ENCODE measurements around the gene HS6ST2. TPM values are rescaled to one million over a fixed set of nuclear protein-coding genes. Genes with fewer than 3 reads are reported as not detected.

Gene HS6ST2
- total RNA-seq, 1 experiment from 2014 or later = 7.4 TPM

DNA sequence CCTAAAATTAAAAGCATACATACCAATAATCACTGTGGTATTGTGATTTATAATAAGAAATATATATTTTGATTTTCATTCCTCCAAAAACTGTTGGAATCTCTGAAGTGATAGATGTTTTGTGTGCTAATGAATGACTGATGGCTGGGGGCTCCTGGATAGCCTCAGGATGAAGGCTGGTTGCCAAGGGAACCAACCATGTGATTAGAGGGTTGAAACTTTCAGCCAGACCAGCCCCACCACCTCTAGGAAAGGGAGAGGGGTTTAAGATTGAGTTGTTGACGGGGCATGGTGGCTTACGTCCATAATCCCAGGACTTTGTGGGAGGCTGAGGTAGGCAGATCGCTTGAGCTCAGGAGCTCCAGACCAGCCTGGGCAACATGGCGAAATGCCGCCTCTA lies 34.0 kb downstream of the HS6ST2 start:
- no peaks in the 10 kb centered on the region for H3K9me2 ChIP-seq (replicated peaks; ENCODE audit: low read length)
- no peaks in the 10 kb centered on the region for H3F3A ChIP-seq (ENCODE audit: low read length, unreplicated experiment)
- intact Hi-C loops (cut with micrococcal nuclease) = no loop called here
- H3K79me2 ChIP-seq (ENCODE audit: low read length) = no peaks in the 10 kb centered on the region
- CTCF ChIA-PET = no interaction called here
- H3K27ac ChIP-seq (ENCODE audit: low read length) = no peak overlapping the region
- H3K4me2 ChIP-seq (ENCODE audit: low read length) = no peak overlapping the region
- DNase-seq = no peak
- TF ChIP-seq EZH2phosphoT487 (IDR thresholded peaks at IDR 0.05; ENCODE audit: borderline replicate concordance, low read length) = no peak
- TF ChIP-seq, protein P1, sequence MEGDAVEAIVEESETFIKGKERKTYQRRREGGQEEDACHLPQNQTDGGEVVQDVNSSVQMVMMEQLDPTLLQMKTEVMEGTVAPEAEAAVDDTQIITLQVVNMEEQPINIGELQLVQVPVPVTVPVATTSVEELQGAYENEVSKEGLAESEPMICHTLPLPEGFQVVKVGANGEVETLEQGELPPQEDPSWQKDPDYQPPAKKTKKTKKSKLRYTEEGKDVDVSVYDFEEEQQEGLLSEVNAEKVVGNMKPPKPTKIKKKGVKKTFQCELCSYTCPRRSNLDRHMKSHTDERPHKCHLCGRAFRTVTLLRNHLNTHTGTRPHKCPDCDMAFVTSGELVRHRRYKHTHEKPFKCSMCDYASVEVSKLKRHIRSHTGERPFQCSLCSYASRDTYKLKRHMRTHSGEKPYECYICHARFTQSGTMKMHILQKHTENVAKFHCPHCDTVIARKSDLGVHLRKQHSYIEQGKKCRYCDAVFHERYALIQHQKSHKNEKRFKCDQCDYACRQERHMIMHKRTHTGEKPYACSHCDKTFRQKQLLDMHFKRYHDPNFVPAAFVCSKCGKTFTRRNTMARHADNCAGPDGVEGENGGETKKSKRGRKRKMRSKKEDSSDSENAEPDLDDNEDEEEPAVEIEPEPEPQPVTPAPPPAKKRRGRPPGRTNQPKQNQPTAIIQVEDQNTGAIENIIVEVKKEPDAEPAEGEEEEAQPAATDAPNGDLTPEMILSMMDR (conservative IDR thresholded peaks at IDR 0.05; ENCODE audit: low read depth, low read length) = no peak
- no TSS peak for BruUV-seq (replicated peaks)
- POLR2A ChIA-PET (ENCODE audit: unreplicated experiment) = no interaction called here
- no peak overlapping the region for H3K9ac ChIP-seq (ENCODE audit: low read length)
- no peaks in the 10 kb centered on the region for H3K27me3 ChIP-seq (ENCODE audit: low read length)
- H3K4me1 ChIP-seq (ENCODE audit: insufficient read depth, low read length) = no peaks in the 10 kb centered on the region
- H3K4me3 ChIP-seq (ENCODE audit: low read length) = no peak overlapping the region
- no peaks in the 10 kb centered on the region for H4K20me1 ChIP-seq (ENCODE audit: low read length)
- H2AFZ ChIP-seq (ENCODE audit: low read length) = no peak overlapping the region
- H3K9me3 ChIP-seq (ENCODE audit: low read length) = no peaks in the 10 kb centered on the region
- no peak for ATAC-seq
- no peaks in the 10 kb centered on the region for H3K36me3 ChIP-seq (ENCODE audit: low read depth, low read length)

GRCh38 chrX:132918523-132918922 lies 39.9 kb downstream of the HS6ST2 start:
- ChIA-PET POLR2A (ENCODE audit: unreplicated experiment) (interaction anchor here (0.6 kb wide), 1 partner anchor 16 kb away, joined by 4 read pairs; no protein-coding TSS in a partner anchor), CTCF (no interaction called here)
- no peak overlapping the region for H3K9ac ChIP-seq (ENCODE audit: low read length)
- no peaks in the 10 kb centered on the region for H3K79me2 ChIP-seq (ENCODE audit: low read length)
- ATAC-seq = no peak
- H3K9me2 ChIP-seq (replicated peaks; ENCODE audit: low read length) = no peaks in the 10 kb centered on the region
- H3K9me3 ChIP-seq (ENCODE audit: low read length) = no peaks in the 10 kb centered on the region
- no peaks in the 10 kb centered on the region for H3K4me1 ChIP-seq (ENCODE audit: insufficient read depth, low read length)
- no peak overlapping the region for H3K27ac ChIP-seq (ENCODE audit: low read length)
- H3K36me3 ChIP-seq (ENCODE audit: low read depth, low read length) = no peaks in the 10 kb centered on the region
- BruUV-seq (replicated peaks) = no TSS peak
- H3K4me3 ChIP-seq (ENCODE audit: low read length) = no peak overlapping the region
- H3F3A ChIP-seq (ENCODE audit: low read length, unreplicated experiment) = no peaks in the 10 kb centered on the region
- H2AFZ ChIP-seq (ENCODE audit: low read length) = no peak overlapping the region
- H3K4me2 ChIP-seq (ENCODE audit: low read length) = no peak overlapping the region
- intact Hi-C loops (cut with micrococcal nuclease) = no loop called here
- no peak for DNase-seq
- no peak for TF ChIP-seq EZH2phosphoT487 (IDR thresholded peaks at IDR 0.05; ENCODE audit: borderline replicate concordance, low read length)
- TF ChIP-seq EZH2 (IDR thresholded peaks at IDR 0.05; ENCODE audit: low read length, unreplicated experiment) = no peak
- TF ChIP-seq, protein P1 (conservative IDR thresholded peaks at IDR 0.05; ENCODE audit: low read depth, low read length) = no peak
- H4K20me1 ChIP-seq (ENCODE audit: low read length) = no peaks in the 10 kb centered on the region
- H3K27me3 ChIP-seq (ENCODE audit: low read length) = no peaks in the 10 kb centered on the region

DNA sequence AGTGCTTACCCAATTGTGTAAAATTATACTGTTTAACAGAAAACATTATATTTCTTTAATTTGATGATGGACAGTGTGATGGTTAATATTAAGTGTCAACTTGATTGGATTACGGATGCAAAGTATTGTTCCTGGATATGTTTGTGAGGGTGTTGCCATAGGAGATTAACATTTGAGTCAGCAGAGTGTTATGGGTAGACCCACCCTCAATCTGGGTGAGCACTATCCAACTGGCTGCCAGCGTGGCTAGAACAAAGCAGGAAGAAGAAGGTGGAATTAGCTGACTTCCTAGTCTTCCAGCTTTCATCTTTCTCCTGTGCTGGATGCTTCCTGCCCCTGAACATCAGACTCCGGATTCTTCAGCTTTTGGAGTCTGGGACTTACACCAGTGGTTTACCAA lies 42.1 kb downstream of the HS6ST2 start:
- Histone ChIP-seq H3K9me3 (ENCODE audit: low read length) (no peaks in the 10 kb centered on the region), H3K27me3 (ENCODE audit: low read length) (no peaks in the 10 kb centered on the region), H3F3A (ENCODE audit: low read length, unreplicated experiment) (no peaks in the 10 kb centered on the region), H3K4me1 (ENCODE audit: insufficient read depth, low read length) (no peaks in the 10 kb centered on the region), H3K9ac (ENCODE audit: low read length) (no peak overlapping the region), H3K4me2 (ENCODE audit: low read length) (no peak overlapping the region), H3K79me2 (ENCODE audit: low read length) (no peaks in the 10 kb centered on the region), H3K36me3 (ENCODE audit: low read depth, low read length) (no peaks in the 10 kb centered on the region), H2AFZ (ENCODE audit: low read length) (no peak overlapping the region), H4K20me1 (ENCODE audit: low read length) (no peaks in the 10 kb centered on the region), H3K27ac (ENCODE audit: low read length) (no peak overlapping the region), H3K4me3 (ENCODE audit: low read length) (no peak overlapping the region), H3K9me2 (replicated peaks; ENCODE audit: low read length) (no peaks in the 10 kb centered on the region)
- DNase-seq = no peak
- ATAC-seq = no peak
- CTCF ChIA-PET = no interaction called here
- POLR2A ChIA-PET (ENCODE audit: unreplicated experiment) = no interaction called here
- TF ChIP-seq EZH2phosphoT487 (IDR thresholded peaks at IDR 0.05; ENCODE audit: borderline replicate concordance, low read length) = no peak
- TF ChIP-seq, protein P1 (conservative IDR thresholded peaks at IDR 0.05; ENCODE audit: low read depth, low read length) = no peak
- TF ChIP-seq EZH2 (IDR thresholded peaks at IDR 0.05; ENCODE audit: low read length, unreplicated experiment) = no peak
- intact Hi-C loops (cut with micrococcal nuclease) = no loop called here
- BruUV-seq (replicated peaks) = no TSS peak
